ENCODE data around the gene HS3ST4.

HS3ST4 gene

GRCh38 chr16:25897702-25898101, 205.9 kb downstream of the HS3ST4 start:
- DNase-seq: no peak

- DNase-seq: no peak
Measured at GRCh38 chr16:25905810-25906209, 214.1 kb downstream of the HS3ST4 start.

- no peak for DNase-seq
Measured at GRCh38 chr16:25910971-25911370, 219.2 kb downstream of the HS3ST4 start.

GRCh38 chr16:25912321-25912720, 220.6 kb downstream of the HS3ST4 start:
- no peak for DNase-seq

GRCh38 chr16:25914357-25914962, 222.7 kb downstream of the HS3ST4 start:
- DNase-seq: no peak

GRCh38 chr16:25916037-25916436, 224.3 kb downstream of the HS3ST4 start:
- DNase-seq: no peak

GRCh38 chr16:25922438-25922837, 230.7 kb downstream of the HS3ST4 start:
- peak; percentile 90 for DNase-seq

- DNase-seq: peak; percentile 93
Measured at GRCh38 chr16:25925421-25925820, 233.7 kb downstream of the HS3ST4 start.

- DNase-seq: peak; percentile 13
Measured at GRCh38 chr16:25931473-25932035, 239.8 kb downstream of the HS3ST4 start.

- DNase-seq: no peak
Measured at GRCh38 chr16:25941800-25942499, 250.2 kb downstream of the HS3ST4 start.

GRCh38 chr16:25950586-25951281, 259.0 kb downstream of the HS3ST4 start:
- DNase-seq: peak; percentile 83

GRCh38 chr16:25951999-25952398, 260.2 kb downstream of the HS3ST4 start:
- DNase-seq: no peak

- DNase-seq: no peak
Measured at GRCh38 chr16:25952983-25953382, 261.2 kb downstream of the HS3ST4 start.

- DNase-seq: no peak
Measured at GRCh38 chr16:25957707-25958106, 265.9 kb downstream of the HS3ST4 start.

GRCh38 chr16:25959221-25959620, 267.5 kb downstream of the HS3ST4 start:
- no peak for DNase-seq

- no peak for DNase-seq
Measured at GRCh38 chr16:25966172-25967097, 274.7 kb downstream of the HS3ST4 start.

GRCh38 chr16:25977121-25977520, 285.4 kb downstream of the HS3ST4 start:
- no peak for DNase-seq

GRCh38 chr16:25978218-25978617, 286.5 kb downstream of the HS3ST4 start:
- no peak for DNase-seq

- DNase-seq: peak; percentile 92
Measured at GRCh38 chr16:25988084-25988483, 296.3 kb downstream of the HS3ST4 start.

- no peak for DNase-seq
Measured at GRCh38 chr16:25988882-25989281, 297.1 kb downstream of the HS3ST4 start.

GRCh38 chr16:25996052-25996451, 304.3 kb downstream of the HS3ST4 start:
- peak; percentile 9 for DNase-seq

- DNase-seq: peak; percentile 97
Measured at GRCh38 chr16:26005336-26005735, 313.6 kb downstream of the HS3ST4 start.

- DNase-seq: no peak
Measured at GRCh38 chr16:26012376-26012775, 320.6 kb downstream of the HS3ST4 start.

Measured in NCI-H82 (cell line).